ENCODE results near the gene MRPL50. TPM values are rescaled to one million over a fixed set of nuclear protein-coding genes. Genes with fewer than 3 reads are reported as not detected.

Gene MRPL50
- polyA plus RNA-seq, 1 experiment: 3.9 TPM

GRCh38 chr9:101398930-101399642 is 668 bp upstream of the MRPL50 start:
- peaks cover 8% of the 10 kb centered on the region for H3K36me3 ChIP-seq (ENCODE audit: control insufficient read depth, insufficient read depth, low read length)
- POLR2A ChIA-PET: no interaction called here
- no peak for DNase-seq (ENCODE audit: low read depth)

GRCh38 chr9:101397746-101398067 is 711 bp downstream of the MRPL50 start:
- Histone ChIP-seq H3K27me3 (ENCODE audit: control insufficient read depth, insufficient read depth, low read length) (no peaks in the 10 kb centered on the region), H3K4me3 (ENCODE audit: low read depth, low read length) (peak overlapping the region; percentile 68), H3K36me3 (ENCODE audit: control insufficient read depth, insufficient read depth, low read length) (peaks cover 3% of the 10 kb centered on the region; the same call in 1 of the 2 replicates)
- CTCF ChIA-PET: interaction anchor here (4.4 kb wide), 1 partner anchor 9 kb away, joined by 19 read pairs; no protein-coding TSS in a partner anchor
- TF ChIP-seq CTCF (IDR thresholded peaks at IDR 0.05; ENCODE audit: insufficient read depth, low read depth, low read length): no peak
- POLR2A ChIA-PET: interaction anchor here (0.6 kb wide), 1 partner anchor 760 kb away, joined by 3 read pairs; no protein-coding TSS in a partner anchor
- no peak for DNase-seq (ENCODE audit: low read depth)

More at GRCh38 chr9:101398930-101399642, 668 bp upstream of the MRPL50 start:
- no peak for TF ChIP-seq CTCF (IDR thresholded peaks at IDR 0.05; ENCODE audit: insufficient read depth, low read depth, low read length)
- no peaks in the 10 kb centered on the region for H3K27me3 ChIP-seq (ENCODE audit: control insufficient read depth, insufficient read depth, low read length)
- CTCF ChIA-PET: interaction anchor here (4.4 kb wide), 1 partner anchor 11 kb away, joined by 19 read pairs; no protein-coding TSS in a partner anchor
- H3K4me3 ChIP-seq (ENCODE audit: low read depth, low read length): peak overlapping the region; percentile 68

- DNase-seq (ENCODE audit: low read depth): no peak
- no peak for TF ChIP-seq CTCF (IDR thresholded peaks at IDR 0.05; ENCODE audit: insufficient read depth, low read depth, low read length)
- no peaks in the 10 kb centered on the region for H3K36me3 ChIP-seq (ENCODE audit: control insufficient read depth, insufficient read depth, low read length)
- POLR2A ChIA-PET: no interaction called here
- no peak overlapping the region for H3K4me3 ChIP-seq (ENCODE audit: low read depth, low read length)
- no peaks in the 10 kb centered on the region for H3K27me3 ChIP-seq (ENCODE audit: control insufficient read depth, insufficient read depth, low read length)
- CTCF ChIA-PET: no interaction called here
These were observed 3.7 kb downstream of the MRPL50 start for GRCh38 chr9:101394687-101395086.

- Histone ChIP-seq H3K36me3 (ENCODE audit: control insufficient read depth, insufficient read depth, low read length) (no peaks in the 10 kb centered on the region), H3K4me3 (ENCODE audit: low read depth, low read length) (no peak overlapping the region), H3K27me3 (ENCODE audit: control insufficient read depth, insufficient read depth, low read length) (no peaks in the 10 kb centered on the region)
- TF ChIP-seq CTCF (IDR thresholded peaks at IDR 0.05; ENCODE audit: insufficient read depth, low read depth, low read length): no peak
- no peak for DNase-seq (ENCODE audit: low read depth)
- ChIA-PET POLR2A (no interaction called here), CTCF (no interaction called here)
These were observed 5.3 kb downstream of the MRPL50 start for GRCh38 chr9:101393135-101393534.

- ChIA-PET CTCF (interaction anchor here (0.6 to 2.4 kb wide), 11 partner anchors 10 to 110 kb away, joined by 3 to 19 read pairs (median 3); partner anchors contain the start of genes MRPL50 and ZNF189), POLR2A (no interaction called here)
- TF ChIP-seq CTCF (IDR thresholded peaks at IDR 0.05; ENCODE audit: insufficient read depth, low read depth, low read length): peak; percentile 42
- no peaks in the 10 kb centered on the region for H3K36me3 ChIP-seq (ENCODE audit: control insufficient read depth, insufficient read depth, low read length)
- no peaks in the 10 kb centered on the region for H3K27me3 ChIP-seq (ENCODE audit: control insufficient read depth, insufficient read depth, low read length)
- no peak overlapping the region for H3K4me3 ChIP-seq (ENCODE audit: low read depth, low read length)
- no peak for DNase-seq (ENCODE audit: low read depth)
These were observed 9.9 kb downstream of the MRPL50 start for GRCh38 chr9:101388507-101388993.

All from BJ (cell line).